NT2/D1 (cell line): ENCODE data around the gene ATP2C1.

ENCODE experiments used
- SUZ12 ChIP-seq: IDR thresholded peaks from 2 replicates; pipeline ENCODE4 v1.6.1; 2011; ENCODE audit not compliant: insufficient read length, insufficient read depth; ENCODE audit errors: extremely low read depth
- ZNF274 ChIP-seq: IDR thresholded peaks from 2 replicates; pipeline ENCODE4 v1.6.1; 2011; ENCODE audit warnings: mild to moderate bottlenecking, low read depth, low read length

DNA sequence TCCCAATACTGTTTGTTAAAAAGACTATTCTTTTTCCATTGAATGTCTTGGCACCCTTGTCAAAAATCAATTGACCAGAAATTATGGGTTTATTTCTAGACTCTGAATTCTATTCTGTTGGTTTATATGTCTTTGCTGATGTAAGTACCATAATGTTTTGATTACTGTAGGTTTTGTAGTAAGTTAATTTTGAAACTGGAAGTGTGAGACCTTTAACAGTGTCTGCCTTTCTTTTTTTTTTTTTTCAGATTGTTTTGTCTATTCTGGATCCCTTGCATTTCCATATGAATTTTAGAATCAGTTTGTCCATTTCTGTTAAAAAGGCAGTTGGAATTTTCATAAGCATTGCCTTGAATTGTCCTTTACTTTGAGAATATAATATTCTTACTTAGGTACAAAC is 13.6 kb downstream of the ATP2C1 start:
- no peak for TF ChIP-seq ZNF274
- TF ChIP-seq SUZ12: no peak
